HS-27A (cell line): Measurements from ENCODE around the gene HDAC4.

ENCODE experiments used
- DNase-seq: peaks from one replicate; pipeline ENCODE4 v3.0.0-alpha.2; 2012; ENCODE audit warnings: low read depth, missing footprints

The HDAC4 gene

GRCh38 chr2:239348563-239349452 lies 52.0 kb downstream of the HDAC4 start:
- no peak for DNase-seq

GRCh38 chr2:239346676-239347075 lies 54.1 kb downstream of the HDAC4 start:
- DNase-seq: no peak

DNA sequence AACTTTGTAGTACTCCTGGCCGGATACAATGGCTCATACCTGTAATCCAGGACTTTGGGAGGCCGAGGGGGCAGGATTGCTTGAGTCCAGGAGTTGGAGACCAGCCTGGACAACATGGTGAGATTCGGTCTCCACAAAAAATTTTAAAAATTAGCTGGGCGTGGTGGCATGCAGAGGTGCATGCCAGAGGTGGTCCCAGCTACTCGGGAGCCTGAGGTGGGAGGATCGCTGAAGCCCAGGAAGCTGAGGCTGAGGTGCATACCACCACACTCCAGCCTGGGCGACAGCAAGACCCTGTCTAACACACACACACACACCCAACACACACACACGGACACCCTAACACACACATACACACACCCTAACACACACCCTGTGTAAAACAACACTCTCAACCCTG lies 55.6 kb downstream of the HDAC4 start:
- no peak for DNase-seq

DNA sequence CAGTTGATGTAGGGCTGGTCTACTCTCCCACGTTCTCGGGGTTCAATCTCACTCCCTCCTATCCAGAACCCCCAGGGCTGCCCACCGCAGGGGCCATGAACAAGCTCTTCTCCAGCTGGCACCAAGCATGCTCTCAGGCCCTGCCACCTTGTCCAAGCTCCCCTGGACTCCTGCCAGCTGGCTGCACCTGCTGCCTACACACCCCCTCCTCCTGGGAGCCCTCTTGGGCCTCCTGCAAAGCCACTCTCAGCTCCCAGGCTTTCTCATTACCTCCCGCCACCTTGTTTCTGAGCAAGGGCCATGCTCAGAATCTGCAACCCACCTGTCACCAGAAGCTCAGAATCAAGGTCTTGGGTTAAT lies 56.0 kb downstream of the HDAC4 start:
- DNase-seq: no peak

DNA sequence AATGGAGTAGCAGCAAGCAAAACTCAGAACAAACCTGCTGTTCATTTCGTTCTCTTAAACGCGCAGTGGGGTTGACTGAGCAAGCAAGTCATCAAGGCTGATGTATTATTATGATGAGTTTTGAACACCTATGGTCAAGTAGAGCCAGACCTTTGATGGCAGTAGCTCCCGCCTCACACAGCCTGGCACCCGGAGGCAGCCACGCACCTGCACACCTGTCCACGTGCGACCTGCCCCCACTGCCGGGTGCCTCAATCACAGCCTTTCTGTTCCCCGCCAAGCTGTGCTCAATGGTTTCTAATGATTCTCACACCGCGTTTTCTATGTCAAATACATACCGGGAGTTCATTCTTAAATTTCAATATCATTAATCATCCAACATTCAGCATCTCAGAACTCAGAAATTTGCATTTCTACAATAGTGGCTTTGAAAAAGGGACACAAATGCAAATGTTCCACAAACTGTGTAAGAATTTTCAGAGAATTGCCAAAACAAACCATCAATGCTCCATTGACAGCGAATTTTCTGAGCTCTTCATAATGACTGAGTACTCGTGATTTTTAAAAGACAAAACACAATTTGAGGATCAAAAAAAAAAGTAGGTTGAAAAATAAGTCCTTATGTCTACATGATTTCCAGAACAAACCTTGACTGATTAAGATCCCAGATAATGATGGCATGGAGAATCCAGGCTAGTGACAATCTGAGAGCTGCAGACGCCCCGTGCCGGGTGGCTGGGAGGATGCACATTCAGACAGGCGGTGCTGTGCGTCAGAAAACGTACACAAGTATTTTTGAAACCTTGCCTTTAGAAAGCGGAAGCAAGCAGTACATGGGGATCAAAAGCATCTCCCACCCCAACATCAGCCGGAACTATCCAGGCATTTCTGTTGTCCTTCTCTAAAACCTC lies 56.6 kb downstream of the HDAC4 start:
- DNase-seq: no peak

DNA sequence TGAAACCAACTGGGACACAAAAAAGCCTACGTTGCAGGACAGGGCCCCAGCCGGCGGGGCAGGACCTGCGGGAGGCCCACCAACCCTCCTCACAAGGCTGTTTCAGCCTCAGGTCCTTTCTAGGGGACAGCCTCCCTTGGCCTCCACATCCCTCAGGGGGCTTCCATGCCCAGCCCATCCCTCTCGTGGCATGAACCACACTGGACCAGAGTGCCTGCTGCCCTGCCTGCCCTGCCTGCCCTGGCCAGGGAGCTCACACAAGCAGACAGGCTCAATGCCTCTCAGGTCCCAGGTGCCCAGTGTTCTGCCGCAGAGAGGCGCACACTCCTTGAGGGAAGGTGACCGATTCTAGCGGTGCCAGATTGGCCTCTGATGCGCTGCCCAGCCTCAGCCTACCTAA lies 57.4 kb downstream of the HDAC4 start:
- no peak for DNase-seq

- no peak for DNase-seq
Observed at GRCh38 chr2:239341840-239342239, 59.0 kb downstream of the HDAC4 start.

DNA sequence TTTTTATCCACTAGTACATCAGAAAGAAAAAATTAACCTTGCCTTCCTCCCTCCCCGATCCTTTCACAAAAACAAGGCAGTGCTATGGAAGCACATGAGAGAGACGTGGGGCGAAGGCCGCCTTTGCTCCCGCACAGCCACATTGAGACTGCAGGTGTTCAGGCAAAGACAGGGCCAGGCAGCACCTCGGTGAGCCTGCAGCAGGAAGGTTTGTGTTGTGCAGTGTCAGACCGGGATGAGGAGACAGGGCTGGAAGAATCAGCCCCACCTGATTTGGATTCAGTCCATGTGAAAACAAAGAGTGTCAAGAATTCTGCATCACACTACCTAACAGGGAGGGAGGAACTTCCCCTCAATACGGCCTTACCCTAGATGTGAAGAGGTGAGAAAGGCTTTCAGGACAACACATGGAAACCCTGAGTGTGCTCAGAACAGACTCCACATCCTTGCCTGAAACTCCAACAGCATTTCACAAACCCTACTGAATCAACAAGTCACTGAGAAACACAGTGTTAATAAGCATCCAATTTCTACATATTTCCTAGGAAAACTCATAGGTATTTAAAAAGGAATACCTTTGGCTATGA lies 59.6 kb downstream of the HDAC4 start:
- DNase-seq: no peak

- DNase-seq: no peak
Observed at GRCh38 chr2:239339726-239340601, 60.9 kb downstream of the HDAC4 start.

DNA sequence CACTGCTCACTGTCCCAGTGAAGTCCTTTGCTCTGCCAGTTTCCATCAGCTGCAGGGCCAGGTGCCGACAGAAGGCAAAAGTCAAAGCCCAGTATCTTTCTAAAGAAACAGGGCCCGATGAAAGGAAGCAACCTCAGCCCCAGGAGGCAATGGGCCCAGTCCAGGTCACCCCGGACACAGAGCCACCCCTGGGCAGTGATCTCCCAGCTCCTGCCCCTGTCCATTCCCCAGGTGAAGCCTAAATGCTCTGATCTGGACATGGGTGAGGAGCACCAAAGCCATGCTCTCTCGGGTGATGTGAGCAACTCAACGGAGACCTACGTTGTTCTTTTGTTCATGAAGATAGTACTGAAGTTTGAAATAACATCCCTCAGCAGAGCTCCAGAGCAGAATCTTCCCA lies 61.6 kb downstream of the HDAC4 start:
- no peak for DNase-seq

DNA sequence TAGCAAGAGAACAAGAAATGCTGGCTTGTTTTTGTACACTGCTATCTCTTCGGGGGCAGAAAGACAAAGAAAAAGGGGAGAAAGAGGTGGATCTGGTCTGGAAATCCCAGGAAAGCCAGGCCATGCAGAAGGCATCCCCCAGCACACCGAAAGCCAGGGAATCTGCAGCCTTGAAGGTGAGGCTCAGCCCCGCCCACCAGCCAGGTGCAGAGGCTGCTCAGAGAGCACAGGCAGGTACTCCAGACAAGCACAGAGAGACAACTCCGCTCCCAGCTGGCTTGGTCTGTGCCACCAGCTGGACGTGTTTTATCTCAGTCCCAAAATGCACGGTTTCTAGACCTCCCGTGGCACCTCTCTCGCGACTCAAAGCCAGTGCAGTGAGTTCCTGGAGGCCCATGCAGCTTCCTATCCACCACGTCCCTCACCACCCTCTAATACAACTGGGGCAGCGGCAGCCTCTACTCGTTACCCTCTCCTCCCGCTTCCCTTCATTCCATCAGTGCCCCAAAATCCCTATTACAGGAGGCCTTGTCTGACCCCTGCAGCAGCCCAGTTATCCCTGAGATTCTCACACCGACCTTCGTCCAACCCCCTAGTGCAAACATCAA lies 62.8 kb downstream of the HDAC4 start:
- DNase-seq: no peak

DNA sequence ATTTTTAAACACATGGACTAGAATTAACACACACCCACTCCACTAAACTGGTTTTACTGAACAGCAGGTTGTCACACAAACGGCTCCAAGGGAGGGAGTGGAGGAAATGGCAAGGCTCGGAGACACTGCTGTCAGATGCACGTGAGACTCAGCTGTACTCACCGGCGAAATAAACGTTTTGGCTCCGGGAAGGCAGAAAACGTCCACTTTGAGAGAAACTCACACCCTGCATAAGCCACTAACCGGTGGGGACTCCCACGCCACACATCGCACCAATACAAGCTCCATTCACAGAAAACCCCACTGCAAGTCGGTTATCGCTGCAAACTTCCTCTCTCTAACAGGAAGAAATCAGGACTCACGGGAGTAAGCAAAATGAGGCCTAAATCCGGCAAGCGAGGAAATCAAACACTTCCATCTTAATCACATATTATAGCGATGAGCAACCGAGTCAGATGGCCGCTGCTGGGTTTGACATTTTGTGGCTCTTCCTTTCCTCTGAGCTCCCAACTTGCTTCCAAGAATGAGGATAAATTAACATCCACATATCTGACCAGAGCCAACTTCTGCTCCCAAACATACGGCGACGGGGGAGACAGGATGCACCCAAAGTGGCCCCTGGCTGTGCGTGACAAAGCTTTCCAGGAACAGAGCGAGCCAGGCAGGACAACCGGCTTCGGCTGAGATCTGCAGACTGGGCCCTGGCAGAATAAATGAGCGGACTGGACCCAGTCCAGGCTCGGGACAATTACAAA lies 63.5 kb downstream of the HDAC4 start:
- no peak for DNase-seq

- no peak for DNase-seq
Observed at GRCh38 chr2:239331560-239331959, 69.3 kb downstream of the HDAC4 start.

- DNase-seq: no peak
Observed at GRCh38 chr2:239330836-239331235, 70.0 kb downstream of the HDAC4 start.

DNA sequence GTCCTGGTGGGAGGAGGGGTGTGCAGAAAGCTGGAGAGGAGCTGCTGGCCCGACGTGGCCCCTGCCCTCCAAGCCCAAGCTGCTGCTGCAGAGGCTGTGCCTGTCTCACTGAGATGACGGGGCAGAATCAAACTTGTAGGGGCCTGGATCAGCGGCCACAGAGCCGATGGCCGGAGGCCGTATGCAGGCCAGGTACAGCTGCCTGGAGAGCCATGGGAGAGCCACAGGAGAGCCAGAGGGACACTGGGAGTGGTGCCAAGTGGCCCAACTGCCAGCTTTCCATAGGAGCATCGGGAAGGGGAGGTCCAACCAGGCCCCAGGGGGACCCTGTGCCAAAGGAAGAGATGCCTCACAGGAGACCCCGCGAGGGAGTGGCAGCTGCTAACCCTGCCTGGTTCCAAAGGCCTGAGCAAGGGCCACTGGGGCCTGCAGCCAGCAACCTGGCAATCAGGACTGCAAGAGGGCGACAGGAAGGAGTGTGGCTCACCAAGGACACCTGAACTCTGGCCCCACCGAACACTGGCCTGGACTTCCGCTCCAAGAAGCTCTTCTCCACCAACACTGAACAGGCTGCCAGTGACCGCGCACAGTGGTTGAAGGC lies 70.7 kb downstream of the HDAC4 start:
- DNase-seq: no peak

DNA sequence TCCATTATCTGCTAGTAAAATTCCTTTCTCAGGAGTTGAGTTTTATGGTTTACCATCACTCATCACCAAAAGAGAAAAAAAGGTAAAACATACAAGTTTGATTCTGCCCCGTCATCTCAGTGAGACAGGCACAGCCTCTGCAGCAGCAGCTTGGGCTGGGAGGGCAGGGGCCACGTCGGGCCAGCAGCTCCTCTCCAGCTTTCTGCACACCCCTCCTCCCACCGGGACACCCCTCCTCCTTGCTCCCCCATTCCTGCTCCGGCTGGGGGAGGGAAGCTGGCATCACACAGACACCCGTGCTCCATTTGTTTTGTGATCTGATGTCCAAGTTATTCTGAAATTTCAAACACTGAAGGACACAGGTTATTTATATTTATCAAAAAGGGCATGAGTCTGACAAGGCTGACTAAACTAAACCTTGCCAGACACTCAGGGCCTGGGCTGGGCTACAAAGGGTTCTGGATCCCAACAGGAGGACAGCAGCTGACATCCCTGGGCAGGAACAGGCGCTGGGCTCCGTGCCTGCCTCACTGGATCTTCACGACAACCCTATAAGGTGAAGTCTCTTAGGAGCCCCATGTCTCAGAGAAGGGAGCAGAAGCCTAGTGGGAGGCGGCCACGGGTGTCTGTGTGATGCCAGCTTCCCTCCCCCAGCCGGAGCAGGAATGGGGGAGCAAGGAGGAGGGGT lies 71.4 kb downstream of the HDAC4 start:
- DNase-seq: no peak

DNA sequence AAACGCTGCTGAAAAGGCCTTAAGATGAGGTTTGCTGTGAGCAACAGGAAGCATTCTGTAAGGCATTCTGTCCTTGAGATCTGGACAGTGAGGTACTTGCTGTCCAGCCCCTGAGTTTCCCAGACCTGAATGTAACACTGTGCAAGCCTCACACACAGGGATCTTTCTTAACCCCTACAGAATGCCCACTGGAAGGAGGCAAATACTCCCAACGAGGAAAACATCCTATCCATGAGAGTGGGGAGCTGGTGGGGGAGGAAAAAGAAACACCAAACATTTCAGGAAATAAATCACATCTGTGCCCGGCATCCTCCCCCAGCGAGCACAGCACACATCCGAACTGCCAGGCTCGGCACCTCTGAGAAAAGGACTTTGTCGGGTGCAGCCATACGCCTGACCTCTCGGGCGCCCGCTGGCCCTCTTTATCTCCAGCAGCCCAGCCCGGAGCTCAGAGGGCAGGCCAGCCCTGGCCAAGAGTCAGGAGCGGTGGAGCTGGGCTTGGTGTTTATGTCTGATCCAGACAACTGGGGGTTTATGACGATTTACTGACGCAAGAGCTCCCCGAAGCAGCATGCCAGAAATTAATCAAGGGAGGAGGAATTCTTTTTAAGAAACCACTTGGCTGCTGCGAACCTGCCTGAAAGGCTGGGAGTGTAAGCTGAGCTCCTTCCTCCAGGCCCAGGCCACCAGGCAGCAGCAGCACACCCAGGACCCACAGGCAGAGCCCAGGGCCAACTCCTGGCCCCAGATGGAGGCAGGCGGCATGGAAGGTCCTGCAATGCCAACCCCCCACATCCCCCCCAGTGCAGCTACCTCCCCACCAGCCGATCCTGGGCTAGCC lies 72.2 kb downstream of the HDAC4 start:
- no peak for DNase-seq

DNA sequence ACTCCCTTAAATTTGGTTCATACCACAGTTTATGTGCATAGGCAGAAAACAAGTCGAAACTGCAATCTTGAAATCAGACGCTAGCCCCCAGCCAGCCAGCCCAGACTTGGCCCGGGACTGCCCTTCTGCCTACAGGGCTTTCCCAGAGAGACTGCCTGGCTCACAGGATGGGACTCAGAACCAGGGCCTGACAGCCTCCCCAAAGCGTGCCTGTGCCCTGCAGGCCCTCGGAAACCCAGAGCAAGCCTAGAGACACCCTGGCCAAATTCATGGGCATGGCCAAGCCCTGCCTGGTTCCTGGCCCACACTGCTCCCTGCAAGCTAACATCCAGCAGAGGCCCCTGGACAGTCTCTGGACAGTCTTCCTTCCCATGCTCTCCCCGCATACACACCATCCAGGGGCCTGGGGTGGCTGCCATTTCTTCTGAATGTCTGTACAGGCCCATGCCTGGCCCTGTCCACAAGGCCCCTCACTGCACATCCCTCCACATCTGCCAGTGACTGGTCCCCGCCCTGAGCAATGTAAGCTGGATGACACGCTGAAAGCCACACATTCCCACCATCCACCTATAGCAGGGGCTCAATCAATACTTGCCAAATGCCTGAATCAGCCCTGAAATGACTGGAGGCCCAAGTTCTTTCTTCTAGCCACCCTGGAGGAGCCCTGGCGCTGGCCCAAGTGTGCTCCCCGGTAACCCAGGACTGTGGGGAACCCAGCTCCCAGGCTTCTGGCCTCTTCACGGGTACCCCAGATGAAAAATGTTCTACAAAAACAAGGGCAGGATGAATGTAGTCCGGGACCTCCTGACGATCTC lies 73.1 kb downstream of the HDAC4 start:
- no peak for DNase-seq
